Measurements from ENCODE around the gene ZNF606.

DNA sequence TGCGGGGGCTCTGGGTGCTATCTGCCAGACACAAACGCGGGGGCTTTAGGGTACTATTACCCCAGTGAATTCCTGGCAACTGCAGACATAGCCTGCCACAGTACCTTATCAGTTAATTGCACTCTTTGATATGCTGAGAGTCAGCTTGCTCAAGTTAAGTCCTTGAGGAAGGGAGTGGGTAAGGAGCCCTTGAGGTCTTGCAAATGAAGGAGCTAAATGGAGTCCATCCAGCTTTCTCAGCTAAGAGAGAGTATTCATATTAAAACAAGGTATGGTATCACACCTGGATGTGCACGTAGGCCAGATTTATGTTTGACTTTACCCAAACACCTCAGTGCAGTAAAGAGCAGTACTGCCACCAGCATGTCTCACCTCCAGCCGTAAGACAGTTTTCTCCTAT lies 11.5 kb upstream of the ZNF606 start:
- TF ChIP-seq, protein P1, sequence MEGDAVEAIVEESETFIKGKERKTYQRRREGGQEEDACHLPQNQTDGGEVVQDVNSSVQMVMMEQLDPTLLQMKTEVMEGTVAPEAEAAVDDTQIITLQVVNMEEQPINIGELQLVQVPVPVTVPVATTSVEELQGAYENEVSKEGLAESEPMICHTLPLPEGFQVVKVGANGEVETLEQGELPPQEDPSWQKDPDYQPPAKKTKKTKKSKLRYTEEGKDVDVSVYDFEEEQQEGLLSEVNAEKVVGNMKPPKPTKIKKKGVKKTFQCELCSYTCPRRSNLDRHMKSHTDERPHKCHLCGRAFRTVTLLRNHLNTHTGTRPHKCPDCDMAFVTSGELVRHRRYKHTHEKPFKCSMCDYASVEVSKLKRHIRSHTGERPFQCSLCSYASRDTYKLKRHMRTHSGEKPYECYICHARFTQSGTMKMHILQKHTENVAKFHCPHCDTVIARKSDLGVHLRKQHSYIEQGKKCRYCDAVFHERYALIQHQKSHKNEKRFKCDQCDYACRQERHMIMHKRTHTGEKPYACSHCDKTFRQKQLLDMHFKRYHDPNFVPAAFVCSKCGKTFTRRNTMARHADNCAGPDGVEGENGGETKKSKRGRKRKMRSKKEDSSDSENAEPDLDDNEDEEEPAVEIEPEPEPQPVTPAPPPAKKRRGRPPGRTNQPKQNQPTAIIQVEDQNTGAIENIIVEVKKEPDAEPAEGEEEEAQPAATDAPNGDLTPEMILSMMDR (IDR thresholded peaks at IDR 0.05; ENCODE audit: insufficient read depth, low read length): no peak
- TF ChIP-seq POLR2AphosphoS5 (IDR thresholded peaks at IDR 0.05; ENCODE audit: low read depth): no peak
- TF ChIP-seq SPI1 (IDR thresholded peaks at IDR 0.05; ENCODE audit: borderline replicate concordance, low read depth): no peak
- TF ChIP-seq, protein P2, sequence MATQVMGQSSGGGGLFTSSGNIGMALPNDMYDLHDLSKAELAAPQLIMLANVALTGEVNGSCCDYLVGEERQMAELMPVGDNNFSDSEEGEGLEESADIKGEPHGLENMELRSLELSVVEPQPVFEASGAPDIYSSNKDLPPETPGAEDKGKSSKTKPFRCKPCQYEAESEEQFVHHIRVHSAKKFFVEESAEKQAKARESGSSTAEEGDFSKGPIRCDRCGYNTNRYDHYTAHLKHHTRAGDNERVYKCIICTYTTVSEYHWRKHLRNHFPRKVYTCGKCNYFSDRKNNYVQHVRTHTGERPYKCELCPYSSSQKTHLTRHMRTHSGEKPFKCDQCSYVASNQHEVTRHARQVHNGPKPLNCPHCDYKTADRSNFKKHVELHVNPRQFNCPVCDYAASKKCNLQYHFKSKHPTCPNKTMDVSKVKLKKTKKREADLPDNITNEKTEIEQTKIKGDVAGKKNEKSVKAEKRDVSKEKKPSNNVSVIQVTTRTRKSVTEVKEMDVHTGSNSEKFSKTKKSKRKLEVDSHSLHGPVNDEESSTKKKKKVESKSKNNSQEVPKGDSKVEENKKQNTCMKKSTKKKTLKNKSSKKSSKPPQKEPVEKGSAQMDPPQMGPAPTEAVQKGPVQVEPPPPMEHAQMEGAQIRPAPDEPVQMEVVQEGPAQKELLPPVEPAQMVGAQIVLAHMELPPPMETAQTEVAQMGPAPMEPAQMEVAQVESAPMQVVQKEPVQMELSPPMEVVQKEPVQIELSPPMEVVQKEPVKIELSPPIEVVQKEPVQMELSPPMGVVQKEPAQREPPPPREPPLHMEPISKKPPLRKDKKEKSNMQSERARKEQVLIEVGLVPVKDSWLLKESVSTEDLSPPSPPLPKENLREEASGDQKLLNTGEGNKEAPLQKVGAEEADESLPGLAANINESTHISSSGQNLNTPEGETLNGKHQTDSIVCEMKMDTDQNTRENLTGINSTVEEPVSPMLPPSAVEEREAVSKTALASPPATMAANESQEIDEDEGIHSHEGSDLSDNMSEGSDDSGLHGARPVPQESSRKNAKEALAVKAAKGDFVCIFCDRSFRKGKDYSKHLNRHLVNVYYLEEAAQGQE (IDR thresholded peaks at IDR 0.05; ENCODE audit: insufficient replicate concordance, low read depth): no peak
